IMR-90 (cell line): ENCODE measurements around the gene MFAP4. TPM values are rescaled to one million over a fixed set of nuclear protein-coding genes. Genes with fewer than 3 reads are reported as not detected.

Source experiments
- ATAC-seq: fragments of 200-7000 bp; cut with Tn5 transposase; 2 replicates; pipeline ENCODE4 v1.9.1; 2020; ENCODE audit warnings: low read depth, mild to moderate bottlenecking, moderate library complexity
- BruUV-seq: library from RNA; stranded (reverse); fragments of 400-500 nt; replicated peaks from 2 replicates; lab custom pipeline; 2021; lab: Mats Ljungman, UMichigan
- CTCF ChIA-PET: fragments of 300-600 bp; formaldehyde crosslinking; extraction: SDS; loops from one replicate; lab custom pipeline; 2021; ENCODE audit warnings: antibody characterized with exemption; lab: Yijun Ruan, JAX
- POLR2A ChIA-PET: fragments of 300-600 bp; sonication (Branson Sonifier 250); formaldehyde crosslinking; loops from one replicate; lab custom pipeline; 2022; ENCODE audit warnings: antibody characterized with exemption; ENCODE audit not compliant: unreplicated experiment; lab: Charles Lee
- DNase-seq: peaks from one replicate; pipeline ENCODE4 v3.0.0; 2013
- H2AFZ ChIP-seq: replicated peaks from 2 replicates; pipeline ENCODE3; 2013; ENCODE audit warnings: low read length, mild to moderate bottlenecking; ENCODE audit not compliant: poor library complexity
- H2AK5ac ChIP-seq: 2 replicates; pipeline ENCODE4 v1.6.1; 2013; ENCODE audit warnings: low read depth, low read length, inconsistent platforms
- H2AK9ac ChIP-seq: replicated peaks from 2 replicates; pipeline ENCODE3; 2013; ENCODE audit warnings: mild to moderate bottlenecking, low read depth, low read length, moderate library complexity; ENCODE audit not compliant: poor library complexity
- H2BK120ac ChIP-seq: 2 replicates; pipeline ENCODE4 v1.6.1; 2013; ENCODE audit warnings: low read depth, low read length, inconsistent platforms
- H2BK15ac ChIP-seq: 3 replicates; pipeline ENCODE4 v1.6.1; 2013; ENCODE audit warnings: low read depth, low read length, inconsistent platforms
- H2BK20ac ChIP-seq: 2 replicates; pipeline ENCODE4 v1.6.1; 2013; ENCODE audit warnings: low read depth, mild to moderate bottlenecking, inconsistent platforms, low read length, moderate library complexity
- H2BK5ac ChIP-seq: 2 replicates; pipeline ENCODE4 v1.6.1; 2013; ENCODE audit warnings: mild to moderate bottlenecking, low read depth, low read length, inconsistent platforms; ENCODE audit not compliant: poor library complexity, severe bottlenecking
- H3K14ac ChIP-seq: replicated peaks from 2 replicates; pipeline ENCODE4 v1.6.1; 2013; ENCODE audit warnings: low read depth, low read length, inconsistent platforms
- H3K18ac ChIP-seq: 2 replicates; pipeline ENCODE4 v1.6.1; 2013; ENCODE audit warnings: low read depth, low read length, control low read depth
- H3K23ac ChIP-seq: 2 replicates; pipeline ENCODE4 v1.6.1; 2013; ENCODE audit warnings: low read depth, low read length, inconsistent platforms
- H3K27ac ChIP-seq: 2 replicates; pipeline ENCODE4 v1.5.1; 2013; ENCODE audit warnings: mild to moderate bottlenecking, control low read depth, low read length; ENCODE audit not compliant: insufficient read depth
- H3K27me3 ChIP-seq: 2 replicates; pipeline ENCODE4 v1.6.1; 2013; ENCODE audit warnings: low read length; ENCODE audit not compliant: control insufficient read depth, insufficient read depth
- H3K36me3 ChIP-seq: 2 replicates; pipeline ENCODE4 v1.6.1; 2013; ENCODE audit warnings: low read length, mixed read lengths; ENCODE audit not compliant: control insufficient read depth, insufficient read depth
- H3K4ac ChIP-seq: 2 replicates; pipeline ENCODE4 v1.6.1; 2013; ENCODE audit warnings: low read depth, low read length, inconsistent platforms
- H3K4me1 ChIP-seq: 2 replicates; pipeline ENCODE4 v1.6.1; 2013; ENCODE audit warnings: low read length, mixed read lengths; ENCODE audit not compliant: control insufficient read depth, insufficient read depth
- H3K4me2 ChIP-seq: 2 replicates; pipeline ENCODE4 v1.6.1; 2013; ENCODE audit warnings: low read depth, mild to moderate bottlenecking, control low read depth, low read length, moderate library complexity
- H3K4me3 ChIP-seq: 2 replicates; pipeline ENCODE4 v1.5.1; 2013; ENCODE audit warnings: low read depth, mild to moderate bottlenecking, control low read depth, low read length, moderate library complexity; ENCODE audit not compliant: insufficient read depth
- H3K56ac ChIP-seq: 2 replicates; pipeline ENCODE4 v1.6.1; 2013; ENCODE audit warnings: low read length, inconsistent platforms; ENCODE audit not compliant: insufficient read depth; ENCODE audit errors: extremely low read depth
- H3K79me1 ChIP-seq, 2 experiments: 2 replicates each; pipeline ENCODE4 v1.6.1; 2013; ENCODE audit warnings: low read length in 2 of 2, inconsistent platforms in 1 of 2, low read depth in 1 of 2
- H3K9ac ChIP-seq: 2 replicates; pipeline ENCODE4 v1.6.1; 2013; ENCODE audit warnings: low read depth, low read length, control low read depth
- H3K9me1 ChIP-seq: 2 replicates; pipeline ENCODE4 v1.6.1; 2013; ENCODE audit warnings: low read length, inconsistent platforms; ENCODE audit not compliant: insufficient read depth
- H3K9me3 ChIP-seq: 2 replicates; pipeline ENCODE4 v1.6.1; 2013; ENCODE audit warnings: low read length; ENCODE audit not compliant: control insufficient read depth, insufficient read depth
- H4K20me1 ChIP-seq: 2 replicates; pipeline ENCODE4 v1.6.1; 2013; ENCODE audit warnings: low read length, inconsistent platforms; ENCODE audit not compliant: insufficient read depth
- H4K5ac ChIP-seq: 2 replicates; pipeline ENCODE4 v1.6.1; 2013; ENCODE audit warnings: mild to moderate bottlenecking, low read depth, low read length, control low read depth
- H4K8ac ChIP-seq, 2 experiments: 2 replicates each; pipeline ENCODE4 v1.6.1; 2013; ENCODE audit warnings: low read depth in 2 of 2, low read length in 2 of 2, control low read depth in 1 of 2, inconsistent platforms in 1 of 2
- H4K91ac ChIP-seq: 2 replicates; pipeline ENCODE4 v1.6.1; 2013; ENCODE audit warnings: low read depth, low read length, inconsistent platforms; ENCODE audit not compliant: insufficient read depth
- CEBPB ChIP-seq: IDR thresholded peaks from 2 replicates; pipeline ENCODE4 v1.6.1; 2012; ENCODE audit warnings: low read depth, low read length, improper control_type of control experiment
- CTCF ChIP-seq: conservative IDR thresholded peaks from 2 replicates; pipeline ENCODE4 v1.5.1; 2012; ENCODE audit warnings: mild to moderate bottlenecking, low read depth, low read length, improper control_type of control experiment
- FOS ChIP-seq: fragments of 150-350 bp; IDR thresholded peaks from 2 replicates; pipeline ENCODE4 v1.6.1; 2016; ENCODE audit warnings: low read depth, low read length
- MAZ ChIP-seq: IDR thresholded peaks from 2 replicates; pipeline ENCODE4 v1.6.1; 2012; ENCODE audit warnings: low read depth, mild to moderate bottlenecking, low read length, improper control_type of control experiment, moderate library complexity, borderline replicate concordance
- NFE2L2 ChIP-seq: fragments of 150-350 bp; IDR thresholded peaks from 2 replicates; pipeline ENCODE4 v1.6.1; 2016; ENCODE audit warnings: low read depth, mild to moderate bottlenecking, low read length
- POLR2A ChIP-seq: IDR thresholded peaks from 2 replicates; pipeline ENCODE4 v1.6.1; 2012; ENCODE audit warnings: mild to moderate bottlenecking, low read depth, low read length
- RAD21 ChIP-seq: IDR thresholded peaks from 2 replicates; pipeline ENCODE4 v1.6.1; 2012; ENCODE audit warnings: low read length, improper control_type of control experiment
- RFX5 ChIP-seq: IDR thresholded peaks from 2 replicates; pipeline ENCODE4 v1.8.0; 2012; ENCODE audit warnings: low read depth, mild to moderate bottlenecking, low read length, moderate library complexity
- SMC3 ChIP-seq: fragments of 150-350 bp; IDR thresholded peaks from 2 replicates; pipeline ENCODE4 v1.6.1; 2016; ENCODE audit warnings: low read depth, mild to moderate bottlenecking, antibody characterized with exemption, low read length, moderate library complexity
- USF2 ChIP-seq: fragments of 150-350 bp; IDR thresholded peaks from 2 replicates; pipeline ENCODE4 v1.6.1; 2017; ENCODE audit warnings: mild to moderate bottlenecking, antibody characterized with exemption, low read length, low read depth
- WGBS, 2 experiments: methylation state at CpG; one replicate each; pipeline versions ENCODE4 v1.1.5 to v1.1.7; 2013; ENCODE audit warnings: missing lambda C conversion rate in 2 of 2; ENCODE audit not compliant: insufficient read length in 1 of 2; ENCODE audit errors: extremely low coverage in 2 of 2; 5-methylcytosine and 5-hydroxymethylcytosine counted together
- dilution Hi-C: fragments of 300-500 bp; cut with HindIII; formaldehyde crosslinking; loops from one replicate; pipeline ENCODE4 v1.14.3; 2018; ENCODE audit warnings: low sequenced_read_pairs; ENCODE audit not compliant: unreplicated experiment
- in situ Hi-C: fragments of 300-500 bp; cut with MboI; formaldehyde crosslinking; loops from 3 replicates; pipeline ENCODE4 v1.14.3; 2019; ENCODE audit warnings: low sequenced_read_pairs, inconsistent platforms, mixed read lengths
- intact Hi-C: fragments of 100-400 bp; cut with micrococcal nuclease; formaldehyde crosslinking; loops from 2 replicates; pipeline ENCODE4 v1.10.0; 2022
- polyA plus RNA-seq, 3 experiments: library from polyadenylated mRNA; depleted of rRNA; stranded (reverse); fragments of >200 nt; gene quantifications; 2 replicates each; pipeline ENCODE4 v1.2.3, GENCODE V29; 2012; ENCODE audit warnings: low replicate concordance in 1 of 3
- total RNA-seq: library from RNA; depleted of rRNA; stranded (reverse); fragments of >200 nt; gene quantifications from 2 replicates; pipeline ENCODE4 v1.2.3, GENCODE V29; 2012

The MFAP4 gene
- total and polyA plus RNA-seq, 2 of the 4 experiments (the other 2 are of a cell fraction) = 7.0 to 71.6 TPM

GRCh38 chr17:19371259-19372010, 15.6 kb downstream of the MFAP4 start:
- in situ Hi-C loops (no loop called here), intact Hi-C loops (no loop called here), dilution Hi-C loops (no loop called here)
- Histone ChIP-seq H3K27me3 (no peaks in the 10 kb centered on the region), H2BK20ac (no peak overlapping the region), H2BK5ac (no peak overlapping the region), H2BK15ac (no peak overlapping the region), H3K9me1 (peaks cover 3% of the 10 kb centered on the region; the same call in 1 of the 2 replicates), H3K18ac (no peak overlapping the region), H3K9me3 (no peaks in the 10 kb centered on the region), H2AK5ac (no peak overlapping the region), H3K14ac (no peak overlapping the region), H2AFZ (no peak overlapping the region), H3K36me3 (peaks cover 2% of the 10 kb centered on the region; the same call in 1 of the 2 replicates), H4K5ac (no peak overlapping the region), H4K8ac (no peak overlapping the region), H3K79me1 (peaks cover 7 to 8% of the 10 kb centered on the region in 2 experiments; a peak in 3 of 4 replicates), H4K20me1 (no peaks in the 10 kb centered on the region), H3K9ac (no peak overlapping the region), H3K4ac (no peak overlapping the region), H3K56ac (no peak overlapping the region), H3K4me1 (0 out of 2 replicates have a peak, but pooled peaks cover 2% of the 10 kb centered on the region), H3K4me2 (no peak overlapping the region), H3K27ac (no peak overlapping the region), H3K23ac (no peak overlapping the region), H2BK120ac (no peak overlapping the region), H4K91ac (no peak overlapping the region), H2AK9ac (no peak overlapping the region), H3K4me3 (no peak overlapping the region)
- no CpG with 5 or more reads among the region's 7 CpGs for WGBS, 2 experiments
- DNase-seq (no peak), ATAC-seq (no peak)
- CTCF ChIA-PET = no interaction called here
- POLR2A ChIA-PET = interaction anchor here (0.5 kb wide), 1 partner anchor 16 kb away, joined by 5 read pairs; the partner anchor contains the start of gene MFAP4
- no TSS peak for BruUV-seq
- no peak for TF ChIP-seq POLR2A
- TF ChIP-seq FOS = no peak
- TF ChIP-seq CTCF = no peak
- no peak for TF ChIP-seq RAD21
- no peak for TF ChIP-seq MAZ
- TF ChIP-seq RFX5 = no peak
- no peak for TF ChIP-seq SMC3
- TF ChIP-seq NFE2L2 = no peak
- no peak for TF ChIP-seq CEBPB
- TF ChIP-seq USF2 = no peak
